ENCODE measurements around the gene ZBTB24. TPM values are rescaled to one million over a fixed set of nuclear protein-coding genes. Genes with fewer than 3 reads are reported as not detected.

Gene ZBTB24
- total RNA-seq, 6 experiments from 2014 or later = 5.7 to 6.3 (median 6.1) TPM

DNA sequence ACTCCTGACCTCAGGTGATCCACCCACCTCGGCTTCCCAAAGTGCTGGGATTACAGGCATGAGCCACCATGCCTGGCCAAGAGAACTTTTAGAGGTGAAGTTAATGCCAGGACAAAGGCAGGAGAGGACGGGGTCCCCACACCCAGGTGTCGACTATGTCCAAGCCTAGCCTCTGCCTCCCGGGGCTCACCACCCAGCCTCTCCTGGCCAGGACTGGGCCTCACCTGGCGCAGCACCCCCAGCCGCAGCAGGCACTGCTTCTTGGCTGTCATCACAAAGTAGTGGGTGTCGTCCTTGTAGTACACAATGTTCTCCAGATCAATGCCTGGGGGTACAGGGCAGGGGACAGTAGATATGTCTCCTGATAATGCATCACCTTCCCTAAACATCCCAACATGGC lies 31.6 kb downstream of the ZBTB24 start:
- Mint-ChIP-seq H3K9me3 (no peaks in the 10 kb centered on the region), H3K4me3 (no peak overlapping the region), H3K27me3 (ENCODE audit: insufficient read depth) (peaks cover 4% of the 10 kb centered on the region), H3K4me1 (ENCODE audit: low read depth) (peaks cover 12% of the 10 kb centered on the region), H3K27ac (no peak overlapping the region), H3K36me3 (ENCODE audit: low read depth) (peaks cover 8% of the 10 kb centered on the region)
- DNase-seq = no peak
- TF ChIP-seq, protein P1, sequence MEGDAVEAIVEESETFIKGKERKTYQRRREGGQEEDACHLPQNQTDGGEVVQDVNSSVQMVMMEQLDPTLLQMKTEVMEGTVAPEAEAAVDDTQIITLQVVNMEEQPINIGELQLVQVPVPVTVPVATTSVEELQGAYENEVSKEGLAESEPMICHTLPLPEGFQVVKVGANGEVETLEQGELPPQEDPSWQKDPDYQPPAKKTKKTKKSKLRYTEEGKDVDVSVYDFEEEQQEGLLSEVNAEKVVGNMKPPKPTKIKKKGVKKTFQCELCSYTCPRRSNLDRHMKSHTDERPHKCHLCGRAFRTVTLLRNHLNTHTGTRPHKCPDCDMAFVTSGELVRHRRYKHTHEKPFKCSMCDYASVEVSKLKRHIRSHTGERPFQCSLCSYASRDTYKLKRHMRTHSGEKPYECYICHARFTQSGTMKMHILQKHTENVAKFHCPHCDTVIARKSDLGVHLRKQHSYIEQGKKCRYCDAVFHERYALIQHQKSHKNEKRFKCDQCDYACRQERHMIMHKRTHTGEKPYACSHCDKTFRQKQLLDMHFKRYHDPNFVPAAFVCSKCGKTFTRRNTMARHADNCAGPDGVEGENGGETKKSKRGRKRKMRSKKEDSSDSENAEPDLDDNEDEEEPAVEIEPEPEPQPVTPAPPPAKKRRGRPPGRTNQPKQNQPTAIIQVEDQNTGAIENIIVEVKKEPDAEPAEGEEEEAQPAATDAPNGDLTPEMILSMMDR (IDR thresholded peaks at IDR 0.05) = no peak

DNA sequence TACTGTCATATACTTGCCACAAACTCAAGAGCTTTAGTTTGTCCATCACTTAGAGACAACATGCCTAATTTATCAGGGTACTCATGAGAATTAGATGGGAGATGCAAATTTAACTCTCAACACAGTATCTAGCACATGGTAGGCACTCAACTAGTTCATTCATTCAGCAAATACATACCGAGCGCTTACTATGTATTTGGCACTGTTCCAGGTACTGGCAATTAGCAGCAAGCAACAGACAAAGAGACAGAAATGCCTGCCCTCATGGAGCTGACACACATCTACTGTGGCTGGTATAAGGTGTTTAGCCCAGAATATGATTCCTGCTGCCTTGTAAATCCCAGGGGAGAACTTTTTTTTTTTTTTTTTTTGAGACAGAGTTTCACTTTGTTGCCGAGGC lies 32.2 kb downstream of the ZBTB24 start:
- Mint-ChIP-seq H3K4me3 (no peak overlapping the region), H3K4me1 (ENCODE audit: low read depth) (peaks cover 10% of the 10 kb centered on the region), H3K27ac (no peak overlapping the region), H3K36me3 (ENCODE audit: low read depth) (peaks cover 10% of the 10 kb centered on the region), H3K27me3 (ENCODE audit: insufficient read depth) (peaks cover 4% of the 10 kb centered on the region), H3K9me3 (no peaks in the 10 kb centered on the region)
- no peak for DNase-seq
- TF ChIP-seq, protein P1 (IDR thresholded peaks at IDR 0.05) = no peak

DNA sequence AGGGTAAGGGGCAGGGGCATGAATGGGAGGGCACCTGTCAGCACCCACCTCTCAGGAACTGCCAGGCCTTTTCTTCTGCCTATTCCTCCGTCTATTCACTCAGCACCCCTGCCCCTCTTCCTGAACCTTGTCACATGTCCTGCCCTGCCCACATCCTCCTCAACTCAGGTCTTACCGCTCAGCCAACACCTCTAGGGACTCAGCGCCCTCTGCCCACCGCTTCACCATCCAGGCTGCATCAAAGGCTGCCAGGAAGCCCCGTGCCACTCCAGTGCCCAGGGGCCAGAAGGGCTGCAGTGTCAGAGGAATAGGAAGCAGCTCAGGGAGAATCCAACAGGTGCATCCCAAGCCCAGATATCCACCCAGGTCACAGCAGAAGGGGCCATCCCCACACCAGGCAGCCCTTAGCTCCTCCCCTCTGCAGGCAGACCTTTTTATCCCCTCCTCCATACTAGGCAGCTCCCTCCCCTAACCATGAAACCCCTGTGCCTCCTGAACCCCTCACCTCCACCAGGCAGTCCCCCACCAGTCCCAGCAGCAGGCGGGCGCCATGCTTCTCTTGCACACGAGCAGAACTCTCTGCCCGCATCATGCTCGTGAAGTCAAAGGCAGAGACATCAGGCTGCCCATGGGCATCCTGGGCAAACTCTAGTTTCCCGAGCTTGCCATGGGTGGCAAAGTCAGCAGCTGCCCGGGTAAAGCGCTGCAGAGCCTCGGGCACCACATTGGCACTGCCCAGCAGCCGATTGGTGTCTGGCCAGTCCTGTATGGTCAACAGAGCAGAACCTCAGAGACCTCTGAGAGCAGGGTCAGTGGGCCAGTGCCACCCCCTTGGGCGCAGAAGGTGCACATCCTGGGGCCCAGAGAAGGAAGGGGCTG lies 33.0 kb downstream of the ZBTB24 start:
- H3K4me3 Mint-ChIP-seq = no peak overlapping the region

DNA sequence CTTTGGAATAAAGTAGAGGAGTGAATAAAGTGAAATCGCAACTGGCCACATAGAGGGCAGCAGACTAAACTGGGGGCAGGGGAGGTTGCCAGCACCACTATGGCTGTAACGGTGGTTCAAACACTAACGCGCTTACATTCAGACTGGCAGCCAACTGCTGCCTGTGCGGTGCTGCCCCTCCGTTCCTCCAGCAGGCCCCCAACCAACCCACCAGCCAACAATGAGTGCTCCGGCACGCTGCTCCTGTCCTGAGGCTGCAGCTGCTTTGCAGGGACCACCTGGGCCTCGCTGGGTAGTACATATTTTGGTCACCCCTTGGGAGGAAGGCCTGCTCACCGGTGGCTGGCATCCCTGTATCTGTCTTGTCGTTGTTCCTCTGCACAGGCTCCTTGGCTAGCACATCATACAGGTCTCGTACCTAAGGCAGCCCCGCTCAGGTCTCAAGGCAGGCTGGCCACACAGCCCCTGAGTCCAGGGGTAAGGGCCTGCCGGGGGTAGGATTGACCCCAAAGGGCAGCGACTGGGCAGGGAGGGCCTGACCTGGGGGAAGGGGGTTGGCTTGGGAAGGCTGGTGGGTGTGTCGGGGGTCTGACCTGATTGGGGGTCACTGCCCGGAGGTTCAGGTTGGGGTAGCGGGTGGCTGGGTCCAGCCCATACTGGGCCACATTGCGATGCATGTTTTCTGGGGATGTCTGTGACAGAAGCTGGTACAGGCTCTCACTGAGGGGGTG lies 33.8 kb downstream of the ZBTB24 start:
- Mint-ChIP-seq H3K4me3 (no peak overlapping the region), H3K4me1 (ENCODE audit: low read depth) (peaks cover 5% of the 10 kb centered on the region), H3K27ac (no peak overlapping the region), H3K9me3 (no peaks in the 10 kb centered on the region), H3K27me3 (ENCODE audit: insufficient read depth) (no peaks in the 10 kb centered on the region; the same call in 1 of the 2 replicates), H3K36me3 (ENCODE audit: low read depth) (peaks cover 14% of the 10 kb centered on the region)
- TF ChIP-seq, protein P1 (IDR thresholded peaks at IDR 0.05) = peak; percentile 18; the same call in 1 of the 2 replicates
- DNase-seq = no peak

More for the DNA sequence above, 33.0 kb downstream of the ZBTB24 start:
- Mint-ChIP-seq H3K9me3 (no peaks in the 10 kb centered on the region), H3K27ac (no peak overlapping the region), H3K36me3 (ENCODE audit: low read depth) (peaks cover 14% of the 10 kb centered on the region), H3K27me3 (ENCODE audit: insufficient read depth) (peaks cover 1% of the 10 kb centered on the region), H3K4me1 (ENCODE audit: low read depth) (peaks cover 10% of the 10 kb centered on the region)
- TF ChIP-seq, protein P1 (IDR thresholded peaks at IDR 0.05) = no peak
- no peak for DNase-seq

DNA sequence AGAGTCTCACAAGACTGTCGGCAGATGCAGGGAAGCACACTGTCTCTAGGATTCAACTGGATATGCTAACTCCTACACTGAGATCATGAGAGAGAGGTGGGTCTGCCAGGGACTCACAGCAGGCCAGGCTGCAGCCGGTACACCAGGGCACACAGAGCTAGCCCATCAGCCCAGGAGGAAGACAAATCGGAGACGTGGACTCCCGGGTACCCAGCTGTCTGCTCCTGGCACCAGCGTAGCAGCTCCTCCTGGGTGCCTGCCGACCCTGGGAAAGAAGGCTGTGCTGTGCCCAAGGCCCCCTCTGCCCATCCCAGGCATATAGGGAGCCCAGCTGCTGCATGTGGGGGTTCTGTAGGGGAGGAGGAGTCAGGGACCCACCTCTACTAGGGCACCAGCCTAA lies 34.4 kb downstream of the ZBTB24 start:
- Mint-ChIP-seq H3K36me3 (ENCODE audit: low read depth) (peaks cover 14% of the 10 kb centered on the region), H3K4me3 (no peak overlapping the region), H3K27me3 (ENCODE audit: insufficient read depth) (no peaks in the 10 kb centered on the region; the same call in 1 of the 2 replicates), H3K27ac (no peak overlapping the region; the same call in 1 of the 2 replicates), H3K9me3 (no peaks in the 10 kb centered on the region), H3K4me1 (ENCODE audit: low read depth) (no peaks in the 10 kb centered on the region)
- DNase-seq = no peak
- TF ChIP-seq, protein P1 (IDR thresholded peaks at IDR 0.05) = no peak
